Measurements from ENCODE around the gene PTPRM.
"Not testable (repeated sequence)": the region's sequence is repeated elsewhere in the genome, so short reads cannot be mapped to it uniquely, and the experiment has no call there.

Gene PTPRM

GRCh38 chr18:8413751-8414150 is 846.6 kb downstream of the PTPRM start:
- no peak for DNase-seq

GRCh38 chr18:8416212-8417019 is 849.3 kb downstream of the PTPRM start:
- no peak for DNase-seq

- DNase-seq = no peak
These were observed 855.3 kb downstream of the PTPRM start for GRCh38 chr18:8422391-8422790.

GRCh38 chr18:8423051-8423557 is 856.0 kb downstream of the PTPRM start:
- no peak for DNase-seq

GRCh38 chr18:8424481-8424880 is 857.4 kb downstream of the PTPRM start:
- DNase-seq = no peak

- DNase-seq = peak; percentile 47
These were observed 858.0 kb downstream of the PTPRM start for GRCh38 chr18:8424917-8425725.

GRCh38 chr18:8426401-8426800 is 859.3 kb downstream of the PTPRM start:
- DNase-seq = no peak

- no peak for DNase-seq
These were observed 860.2 kb downstream of the PTPRM start for GRCh38 chr18:8427339-8427738.

- DNase-seq = no peak
These were observed 861.8 kb downstream of the PTPRM start for GRCh38 chr18:8428951-8429350.

- no peak for DNase-seq
These were observed 863.9 kb downstream of the PTPRM start for GRCh38 chr18:8431036-8431435.

- DNase-seq = no peak
These were observed 866.2 kb downstream of the PTPRM start for GRCh38 chr18:8433323-8433722.

GRCh38 chr18:8433771-8434170 is 866.7 kb downstream of the PTPRM start:
- DNase-seq = no peak

- no peak for DNase-seq
These were observed 868.3 kb downstream of the PTPRM start for GRCh38 chr18:8435376-8435775.

- no peak for DNase-seq
These were observed 871.9 kb downstream of the PTPRM start for GRCh38 chr18:8439055-8439454.

GRCh38 chr18:8443505-8443904 is 876.4 kb downstream of the PTPRM start:
- DNase-seq = no peak

GRCh38 chr18:8446936-8447335 is 879.8 kb downstream of the PTPRM start:
- DNase-seq = not testable (repeated sequence)

GRCh38 chr18:8448130-8448529 is 881.0 kb downstream of the PTPRM start:
- DNase-seq = no peak

- DNase-seq = no peak
These were observed 882.9 kb downstream of the PTPRM start for GRCh38 chr18:8450013-8450412.

- DNase-seq = no peak
These were observed 884.0 kb downstream of the PTPRM start for GRCh38 chr18:8450898-8451665.

GRCh38 chr18:8453528-8453927 is 886.4 kb downstream of the PTPRM start:
- no peak for DNase-seq

- DNase-seq = no peak
These were observed 887.0 kb downstream of the PTPRM start for GRCh38 chr18:8454136-8454535.

- DNase-seq = no peak
These were observed 888.8 kb downstream of the PTPRM start for GRCh38 chr18:8455661-8456614.

Data from retina (tissue), 1 donor.